ENCODE results near the gene SLC26A9. TPM values are rescaled to one million over a fixed set of nuclear protein-coding genes. Genes with fewer than 3 reads are reported as not detected.
A peak's percentile ranks its signal among the peaks of the same experiment; 100 is the strongest.

Gene SLC26A9
- total RNA-seq, 1 experiment from 2014 or later = 0.15 TPM

DNA sequence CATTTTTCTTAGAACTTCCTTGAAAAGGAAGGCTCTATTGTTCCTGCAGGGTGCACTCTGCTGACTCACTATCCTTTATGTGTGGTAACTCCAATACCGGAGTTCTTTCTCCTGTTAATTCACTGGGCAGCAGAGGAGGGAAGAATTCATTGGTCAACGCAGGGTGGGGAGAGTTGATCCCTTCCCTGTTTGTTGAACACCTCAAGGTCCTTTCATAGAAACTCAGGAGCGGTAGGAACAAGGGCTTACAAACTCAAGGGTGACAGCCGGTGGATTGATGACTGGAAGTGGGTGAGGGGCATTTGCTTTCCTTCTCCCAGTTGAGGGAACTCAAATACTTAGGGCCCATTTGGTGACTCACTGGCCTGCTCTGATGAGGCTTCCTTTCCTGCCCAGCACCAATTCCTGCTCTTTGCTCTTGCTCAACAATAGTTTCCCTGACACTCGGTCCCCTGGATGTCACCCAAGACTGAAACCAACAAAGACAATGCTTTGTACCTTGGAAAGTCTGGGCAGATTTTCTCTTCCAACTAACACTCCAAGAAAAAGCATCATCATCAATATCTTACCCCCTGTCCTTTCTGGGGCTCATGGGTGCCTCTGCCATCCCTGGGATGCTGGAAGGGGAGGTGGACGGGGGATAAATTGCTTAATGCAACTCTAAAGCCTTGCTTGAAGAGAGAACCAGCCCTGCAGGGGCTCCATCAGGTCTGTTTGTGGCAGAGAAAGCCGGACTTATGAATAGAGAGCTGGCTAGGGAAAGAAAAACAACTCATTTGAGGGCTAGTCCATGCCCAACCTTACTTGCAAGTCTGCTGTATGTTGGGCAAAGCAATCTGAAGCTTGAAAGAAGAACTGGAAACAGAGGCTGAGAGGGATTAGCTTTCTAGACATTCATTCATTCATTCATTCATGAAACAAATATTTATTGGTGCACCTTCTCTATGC is 9.3 kb downstream of the SLC26A9 start:
- Mint-ChIP-seq H3K27me3 (ENCODE audit: low read depth) (peaks cover 4% of the 10 kb centered on the region; the same call in 1 of the 2 replicates), H3K4me3 (no peak overlapping the region), H3K27ac (no peak overlapping the region), H3K9me3 (no peaks in the 10 kb centered on the region), H3K4me1 (peaks cover 17% of the 10 kb centered on the region), H3K36me3 (no peaks in the 10 kb centered on the region)
- DNase-seq (ENCODE audit: low spot score) (no peak), ATAC-seq (peak; percentile 66; the same call in 1 of the 2 replicates)
- ChIA-PET POLR2A (no interaction called here), CTCF (interaction anchor here (2.6 kb wide), 1 partner anchor 43 kb away, joined by 14 read pairs; no protein-coding TSS in a partner anchor)
- TF ChIP-seq JAZF1 (CRISPR knock-in tag; IDR thresholded peaks at IDR 0.05) (no peak), ETV6 (CRISPR knock-in tag; IDR thresholded peaks at IDR 0.05) (no peak), CBFB (CRISPR knock-in tag; IDR thresholded peaks at IDR 0.05; ENCODE audit: low read depth) (no peak), FOXK1 (CRISPR knock-in tag; IDR thresholded peaks at IDR 0.05) (no peak), OVOL2 (CRISPR knock-in tag; IDR thresholded peaks at IDR 0.05; ENCODE audit: borderline replicate concordance) (no peak), TCF7 (CRISPR knock-in tag; IDR thresholded peaks at IDR 0.05; ENCODE audit: low read depth) (no peak), ZNF219 (CRISPR knock-in tag; IDR thresholded peaks at IDR 0.05; ENCODE audit: borderline replicate concordance) (no peak), ATF1 (CRISPR knock-in tag; IDR thresholded peaks at IDR 0.05) (no peak)
- TF ChIP-seq, protein P1, sequence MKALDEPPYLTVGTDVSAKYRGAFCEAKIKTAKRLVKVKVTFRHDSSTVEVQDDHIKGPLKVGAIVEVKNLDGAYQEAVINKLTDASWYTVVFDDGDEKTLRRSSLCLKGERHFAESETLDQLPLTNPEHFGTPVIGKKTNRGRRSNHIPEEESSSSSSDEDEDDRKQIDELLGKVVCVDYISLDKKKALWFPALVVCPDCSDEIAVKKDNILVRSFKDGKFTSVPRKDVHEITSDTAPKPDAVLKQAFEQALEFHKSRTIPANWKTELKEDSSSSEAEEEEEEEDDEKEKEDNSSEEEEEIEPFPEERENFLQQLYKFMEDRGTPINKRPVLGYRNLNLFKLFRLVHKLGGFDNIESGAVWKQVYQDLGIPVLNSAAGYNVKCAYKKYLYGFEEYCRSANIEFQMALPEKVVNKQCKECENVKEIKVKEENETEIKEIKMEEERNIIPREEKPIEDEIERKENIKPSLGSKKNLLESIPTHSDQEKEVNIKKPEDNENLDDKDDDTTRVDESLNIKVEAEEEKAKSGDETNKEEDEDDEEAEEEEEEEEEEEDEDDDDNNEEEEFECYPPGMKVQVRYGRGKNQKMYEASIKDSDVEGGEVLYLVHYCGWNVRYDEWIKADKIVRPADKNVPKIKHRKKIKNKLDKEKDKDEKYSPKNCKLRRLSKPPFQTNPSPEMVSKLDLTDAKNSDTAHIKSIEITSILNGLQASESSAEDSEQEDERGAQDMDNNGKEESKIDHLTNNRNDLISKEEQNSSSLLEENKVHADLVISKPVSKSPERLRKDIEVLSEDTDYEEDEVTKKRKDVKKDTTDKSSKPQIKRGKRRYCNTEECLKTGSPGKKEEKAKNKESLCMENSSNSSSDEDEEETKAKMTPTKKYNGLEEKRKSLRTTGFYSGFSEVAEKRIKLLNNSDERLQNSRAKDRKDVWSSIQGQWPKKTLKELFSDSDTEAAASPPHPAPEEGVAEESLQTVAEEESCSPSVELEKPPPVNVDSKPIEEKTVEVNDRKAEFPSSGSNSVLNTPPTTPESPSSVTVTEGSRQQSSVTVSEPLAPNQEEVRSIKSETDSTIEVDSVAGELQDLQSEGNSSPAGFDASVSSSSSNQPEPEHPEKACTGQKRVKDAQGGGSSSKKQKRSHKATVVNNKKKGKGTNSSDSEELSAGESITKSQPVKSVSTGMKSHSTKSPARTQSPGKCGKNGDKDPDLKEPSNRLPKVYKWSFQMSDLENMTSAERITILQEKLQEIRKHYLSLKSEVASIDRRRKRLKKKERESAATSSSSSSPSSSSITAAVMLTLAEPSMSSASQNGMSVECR (CRISPR knock-in tag; IDR thresholded peaks at IDR 0.05; ENCODE audit: borderline replicate concordance) = no peak
- TF ChIP-seq, protein P2, sequence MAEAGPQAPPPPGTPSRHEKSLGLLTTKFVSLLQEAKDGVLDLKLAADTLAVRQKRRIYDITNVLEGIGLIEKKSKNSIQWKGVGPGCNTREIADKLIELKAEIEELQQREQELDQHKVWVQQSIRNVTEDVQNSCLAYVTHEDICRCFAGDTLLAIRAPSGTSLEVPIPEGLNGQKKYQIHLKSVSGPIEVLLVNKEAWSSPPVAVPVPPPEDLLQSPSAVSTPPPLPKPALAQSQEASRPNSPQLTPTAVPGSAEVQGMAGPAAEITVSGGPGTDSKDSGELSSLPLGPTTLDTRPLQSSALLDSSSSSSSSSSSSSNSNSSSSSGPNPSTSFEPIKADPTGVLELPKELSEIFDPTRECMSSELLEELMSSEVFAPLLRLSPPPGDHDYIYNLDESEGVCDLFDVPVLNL (CRISPR knock-in tag; IDR thresholded peaks at IDR 0.05; ENCODE audit: borderline replicate concordance, low read depth) = no peak

DNA sequence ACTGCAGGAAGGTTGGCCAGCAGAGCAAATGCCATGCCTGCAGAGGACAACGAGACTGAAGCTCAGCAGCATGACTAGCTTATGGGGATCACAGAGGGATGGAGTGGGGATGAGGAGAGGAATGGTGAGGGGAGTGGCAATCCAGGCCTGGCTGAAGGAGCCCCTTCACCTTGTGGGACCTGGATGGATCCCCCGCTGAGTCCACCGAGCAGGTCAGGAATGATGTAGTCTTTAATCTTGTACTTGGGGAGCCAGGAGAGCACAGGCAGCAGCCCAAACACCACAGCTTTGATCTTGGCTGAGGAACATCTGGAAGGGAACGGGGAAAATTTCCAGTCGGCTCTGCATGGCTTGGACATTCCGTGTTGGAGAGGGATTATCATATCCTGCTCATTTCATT is 10.5 kb downstream of the SLC26A9 start:
- Mint-ChIP-seq H3K9me3 (no peaks in the 10 kb centered on the region), H3K36me3 (no peaks in the 10 kb centered on the region), H3K27me3 (ENCODE audit: low read depth) (peaks cover 4% of the 10 kb centered on the region; the same call in 1 of the 2 replicates), H3K27ac (no peak overlapping the region), H3K4me3 (no peak overlapping the region), H3K4me1 (peaks cover 21% of the 10 kb centered on the region)
- ATAC-seq (no peak), DNase-seq (ENCODE audit: low spot score) (no peak)
- ChIA-PET POLR2A (no interaction called here), CTCF (interaction anchor here (2.6 kb wide), 1 partner anchor 44 kb away, joined by 14 read pairs; no protein-coding TSS in a partner anchor)
- no peak for TF ChIP-seq TEAD1 (CRISPR knock-in tag; IDR thresholded peaks at IDR 0.05)
- no peak for TF ChIP-seq CREB1 (CRISPR knock-in tag; IDR thresholded peaks at IDR 0.05)
- TF ChIP-seq SMAD4 (CRISPR knock-in tag; IDR thresholded peaks at IDR 0.05) = no peak
- no peak for TF ChIP-seq ATF1 (CRISPR knock-in tag; IDR thresholded peaks at IDR 0.05)
- TF ChIP-seq, protein P3, sequence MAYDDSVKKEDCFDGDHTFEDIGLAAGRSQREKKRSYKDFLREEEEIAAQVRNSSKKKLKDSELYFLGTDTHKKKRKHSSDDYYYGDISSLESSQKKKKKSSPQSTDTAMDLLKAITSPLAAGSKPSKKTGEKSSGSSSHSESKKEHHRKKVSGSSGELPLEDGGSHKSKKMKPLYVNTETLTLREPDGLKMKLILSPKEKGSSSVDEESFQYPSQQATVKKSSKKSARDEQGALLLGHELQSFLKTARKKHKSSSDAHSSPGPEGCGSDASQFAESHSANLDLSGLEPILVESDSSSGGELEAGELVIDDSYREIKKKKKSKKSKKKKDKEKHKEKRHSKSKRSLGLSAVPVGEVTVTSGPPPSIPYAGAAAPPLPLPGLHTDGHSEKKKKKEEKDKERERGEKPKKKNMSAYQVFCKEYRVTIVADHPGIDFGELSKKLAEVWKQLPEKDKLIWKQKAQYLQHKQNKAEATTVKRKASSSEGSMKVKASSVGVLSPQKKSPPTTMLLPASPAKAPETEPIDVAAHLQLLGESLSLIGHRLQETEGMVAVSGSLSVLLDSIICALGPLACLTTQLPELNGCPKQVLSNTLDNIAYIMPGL (CRISPR knock-in tag; IDR thresholded peaks at IDR 0.05) = no peak
- TF ChIP-seq, protein P4, sequence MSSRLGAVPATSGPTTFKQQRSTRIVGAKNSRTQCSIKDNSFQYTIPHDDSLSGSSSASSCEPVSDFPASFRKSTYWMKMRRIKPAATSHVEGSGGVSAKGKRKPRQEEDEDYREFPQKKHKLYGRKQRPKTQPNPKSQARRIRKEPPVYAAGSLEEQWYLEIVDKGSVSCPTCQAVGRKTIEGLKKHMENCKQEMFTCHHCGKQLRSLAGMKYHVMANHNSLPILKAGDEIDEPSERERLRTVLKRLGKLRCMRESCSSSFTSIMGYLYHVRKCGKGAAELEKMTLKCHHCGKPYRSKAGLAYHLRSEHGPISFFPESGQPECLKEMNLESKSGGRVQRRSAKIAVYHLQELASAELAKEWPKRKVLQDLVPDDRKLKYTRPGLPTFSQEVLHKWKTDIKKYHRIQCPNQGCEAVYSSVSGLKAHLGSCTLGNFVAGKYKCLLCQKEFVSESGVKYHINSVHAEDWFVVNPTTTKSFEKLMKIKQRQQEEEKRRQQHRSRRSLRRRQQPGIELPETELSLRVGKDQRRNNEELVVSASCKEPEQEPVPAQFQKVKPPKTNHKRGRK (CRISPR knock-in tag; IDR thresholded peaks at IDR 0.05; ENCODE audit: borderline replicate concordance) = no peak
- TF ChIP-seq, protein P5, sequence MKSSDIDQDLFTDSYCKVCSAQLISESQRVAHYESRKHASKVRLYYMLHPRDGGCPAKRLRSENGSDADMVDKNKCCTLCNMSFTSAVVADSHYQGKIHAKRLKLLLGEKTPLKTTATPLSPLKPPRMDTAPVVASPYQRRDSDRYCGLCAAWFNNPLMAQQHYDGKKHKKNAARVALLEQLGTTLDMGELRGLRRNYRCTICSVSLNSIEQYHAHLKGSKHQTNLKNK (CRISPR knock-in tag; IDR thresholded peaks at IDR 0.05) = no peak
- TF ChIP-seq, protein P6, sequence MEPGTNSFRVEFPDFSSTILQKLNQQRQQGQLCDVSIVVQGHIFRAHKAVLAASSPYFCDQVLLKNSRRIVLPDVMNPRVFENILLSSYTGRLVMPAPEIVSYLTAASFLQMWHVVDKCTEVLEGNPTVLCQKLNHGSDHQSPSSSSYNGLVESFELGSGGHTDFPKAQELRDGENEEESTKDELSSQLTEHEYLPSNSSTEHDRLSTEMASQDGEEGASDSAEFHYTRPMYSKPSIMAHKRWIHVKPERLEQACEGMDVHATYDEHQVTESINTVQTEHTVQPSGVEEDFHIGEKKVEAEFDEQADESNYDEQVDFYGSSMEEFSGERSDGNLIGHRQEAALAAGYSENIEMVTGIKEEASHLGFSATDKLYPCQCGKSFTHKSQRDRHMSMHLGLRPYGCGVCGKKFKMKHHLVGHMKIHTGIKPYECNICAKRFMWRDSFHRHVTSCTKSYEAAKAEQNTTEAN (CRISPR knock-in tag; IDR thresholded peaks at IDR 0.05) = no peak
- no peak for TF ChIP-seq JAZF1 (CRISPR knock-in tag; IDR thresholded peaks at IDR 0.05)
- no peak for TF ChIP-seq SP1 (CRISPR knock-in tag; conservative IDR thresholded peaks at IDR 0.05)
- TF ChIP-seq, protein P7, sequence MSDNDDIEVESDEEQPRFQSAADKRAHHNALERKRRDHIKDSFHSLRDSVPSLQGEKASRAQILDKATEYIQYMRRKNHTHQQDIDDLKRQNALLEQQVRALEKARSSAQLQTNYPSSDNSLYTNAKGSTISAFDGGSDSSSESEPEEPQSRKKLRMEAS (CRISPR knock-in tag; IDR thresholded peaks at IDR 0.05) = no peak
- TF ChIP-seq, protein P8, sequence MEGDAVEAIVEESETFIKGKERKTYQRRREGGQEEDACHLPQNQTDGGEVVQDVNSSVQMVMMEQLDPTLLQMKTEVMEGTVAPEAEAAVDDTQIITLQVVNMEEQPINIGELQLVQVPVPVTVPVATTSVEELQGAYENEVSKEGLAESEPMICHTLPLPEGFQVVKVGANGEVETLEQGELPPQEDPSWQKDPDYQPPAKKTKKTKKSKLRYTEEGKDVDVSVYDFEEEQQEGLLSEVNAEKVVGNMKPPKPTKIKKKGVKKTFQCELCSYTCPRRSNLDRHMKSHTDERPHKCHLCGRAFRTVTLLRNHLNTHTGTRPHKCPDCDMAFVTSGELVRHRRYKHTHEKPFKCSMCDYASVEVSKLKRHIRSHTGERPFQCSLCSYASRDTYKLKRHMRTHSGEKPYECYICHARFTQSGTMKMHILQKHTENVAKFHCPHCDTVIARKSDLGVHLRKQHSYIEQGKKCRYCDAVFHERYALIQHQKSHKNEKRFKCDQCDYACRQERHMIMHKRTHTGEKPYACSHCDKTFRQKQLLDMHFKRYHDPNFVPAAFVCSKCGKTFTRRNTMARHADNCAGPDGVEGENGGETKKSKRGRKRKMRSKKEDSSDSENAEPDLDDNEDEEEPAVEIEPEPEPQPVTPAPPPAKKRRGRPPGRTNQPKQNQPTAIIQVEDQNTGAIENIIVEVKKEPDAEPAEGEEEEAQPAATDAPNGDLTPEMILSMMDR (IDR thresholded peaks at IDR 0.05) = no peak
- no peak for TF ChIP-seq SOX15 (CRISPR knock-in tag; IDR thresholded peaks at IDR 0.05)
